CD1c-positive myeloid dendritic cell (primary cell): ENCODE measurements around the gene STAM2.
"Not testable (repeated sequence)": the region's sequence is repeated elsewhere in the genome, so short reads cannot be mapped to it uniquely, and the experiment has no call there.

ENCODE experiments used
- DNase-seq: peaks from one replicate; pipeline ENCODE4 v3.0.0-alpha.2; 2016; ENCODE audit errors: extremely low spot score

The STAM2 gene

GRCh38 chr2:152106464-152106863, 69.1 kb downstream of the STAM2 start:
- DNase-seq = no peak

DNA sequence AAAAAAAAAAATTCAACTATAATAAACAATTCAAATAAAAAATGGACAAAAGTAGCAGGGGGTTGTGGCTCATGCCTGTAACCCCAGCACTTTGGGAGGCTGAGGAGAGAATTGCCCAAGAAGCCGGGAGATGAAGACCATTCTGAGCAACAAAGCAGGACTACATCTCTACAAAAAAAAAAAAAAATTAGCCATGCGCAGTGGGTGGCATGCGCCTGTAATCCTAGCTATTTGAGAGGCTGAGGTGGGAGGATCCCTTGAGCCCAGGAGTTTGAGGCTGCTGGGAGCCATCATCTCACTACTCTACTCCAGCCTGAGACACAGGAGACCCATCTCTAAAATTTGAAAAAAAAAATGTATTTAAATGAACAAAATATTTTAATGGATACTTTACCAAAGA, 72.3 kb downstream of the STAM2 start:
- no peak for DNase-seq

- no peak for DNase-seq
Observed at GRCh38 chr2:152100961-152101360, 74.6 kb downstream of the STAM2 start.

DNA sequence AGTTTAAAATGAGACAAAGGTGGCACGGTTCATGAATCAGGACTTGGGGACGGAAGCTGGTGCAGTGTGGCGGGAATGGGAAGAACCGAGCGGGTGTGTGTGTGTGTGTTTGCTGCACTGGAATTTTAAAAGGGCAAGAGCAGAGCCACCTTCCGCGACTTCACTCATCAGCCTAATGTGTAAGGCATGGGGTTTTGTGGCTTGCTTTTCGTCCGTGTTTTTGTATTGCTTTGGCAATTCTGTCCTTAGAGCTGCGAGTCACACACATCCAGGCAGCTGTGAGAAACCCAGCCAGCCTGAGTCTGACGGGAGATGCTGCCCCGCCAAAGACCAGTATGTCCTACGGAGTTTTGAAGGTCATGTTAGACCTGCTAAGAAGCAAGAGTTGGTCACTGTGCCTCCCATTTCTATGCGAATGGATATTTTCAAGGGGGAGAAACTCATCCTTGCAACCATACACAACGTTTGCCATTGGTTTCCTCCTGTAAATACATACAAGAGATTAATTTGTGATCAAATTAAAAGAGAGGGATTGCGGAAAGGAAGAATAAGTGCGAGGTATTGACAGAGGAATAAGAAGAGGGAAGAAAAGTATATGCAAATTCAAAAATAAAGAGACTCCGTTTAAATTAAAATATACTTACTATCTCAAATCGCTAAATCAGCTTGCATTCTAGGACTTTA, 76.1 kb downstream of the STAM2 start:
- peak; percentile 26 for DNase-seq

- peak; percentile 58 for DNase-seq
Observed at GRCh38 chr2:152098496-152099366, 76.8 kb downstream of the STAM2 start, which contains the start of gene CACNB4. Gene CACNB4, minus strand, starts transcription at chr2:152099044.

DNA sequence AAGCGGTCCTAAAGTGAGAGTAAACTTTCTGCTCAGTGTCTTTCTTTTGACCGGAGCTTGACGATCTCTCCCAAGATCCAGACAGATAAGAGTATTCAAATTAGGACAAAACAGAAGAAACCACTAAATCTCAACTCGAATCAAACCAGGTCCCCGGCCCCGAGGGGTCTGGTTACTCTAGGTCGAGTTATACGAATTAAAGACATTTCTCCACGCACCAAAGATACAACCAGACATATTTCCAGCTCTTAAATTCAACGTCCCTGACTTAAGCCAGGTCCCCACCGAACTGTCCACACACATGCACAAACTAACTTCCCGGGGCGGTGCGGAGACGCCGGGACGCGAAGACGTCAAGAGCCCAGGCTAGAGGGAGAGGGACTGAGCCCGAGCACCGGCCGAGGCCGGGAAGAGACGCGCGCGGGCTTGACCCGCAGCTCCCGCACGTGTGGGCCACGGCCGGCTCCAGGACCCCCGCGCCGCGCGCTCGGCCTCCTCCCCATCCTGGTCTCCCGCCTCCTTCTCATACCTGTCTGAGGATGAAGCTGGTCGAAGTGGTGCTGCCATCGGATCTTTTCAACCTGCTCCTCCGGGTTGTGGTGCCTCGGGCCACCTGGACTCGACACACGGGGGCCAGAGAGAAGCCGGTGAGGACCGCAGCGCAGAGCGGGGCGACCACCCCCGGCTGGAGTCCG, 77.6 kb downstream of the STAM2 start:
- DNase-seq = peak; percentile 30

DNA sequence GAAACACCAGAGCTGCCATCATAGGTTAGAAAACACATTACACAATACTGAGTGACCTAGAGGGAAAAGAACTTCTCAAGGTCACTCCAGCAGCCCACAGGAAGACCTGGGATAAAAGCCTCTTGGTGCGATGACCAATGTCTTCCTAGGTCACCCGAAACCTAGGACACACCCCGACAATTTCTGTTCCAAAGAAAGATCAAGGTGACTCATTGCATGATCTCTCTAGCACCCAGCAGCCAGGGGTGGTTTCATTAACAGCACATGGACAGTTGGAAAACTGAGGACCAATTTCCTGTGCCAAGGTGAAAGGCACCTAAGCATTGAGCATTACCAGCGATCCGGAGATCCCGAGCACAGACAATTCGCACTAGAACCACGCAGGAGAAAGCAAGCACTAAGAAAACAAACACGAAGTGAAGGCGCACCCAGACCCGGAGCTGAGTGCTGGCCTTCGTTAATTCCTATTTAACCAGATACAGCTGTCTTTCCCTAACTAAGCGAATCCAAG, 78.2 kb downstream of the STAM2 start:
- DNase-seq = peak; percentile 33

- DNase-seq = no peak
Observed at GRCh38 chr2:152095146-152095545, 80.4 kb downstream of the STAM2 start.

DNA sequence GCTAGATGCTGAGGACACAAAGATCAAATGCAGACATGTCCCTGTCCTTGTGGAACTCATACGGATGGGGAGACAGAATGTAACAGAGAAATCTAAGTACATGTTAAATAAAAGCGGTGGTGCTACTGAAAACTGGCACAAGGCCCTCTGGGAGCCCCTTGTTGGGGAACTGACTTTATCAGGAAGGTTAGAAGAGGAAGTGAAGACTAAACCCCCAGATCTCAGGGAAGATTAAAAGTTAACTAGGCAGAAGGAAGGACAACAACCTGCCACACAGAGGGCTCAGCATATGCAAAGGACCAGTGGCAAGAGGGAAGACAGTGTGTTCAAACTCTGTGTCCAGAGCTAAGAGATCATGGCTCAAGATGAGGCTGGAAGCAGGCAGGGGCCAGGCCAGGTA, 81.5 kb downstream of the STAM2 start:
- peak; percentile 10 for DNase-seq

DNA sequence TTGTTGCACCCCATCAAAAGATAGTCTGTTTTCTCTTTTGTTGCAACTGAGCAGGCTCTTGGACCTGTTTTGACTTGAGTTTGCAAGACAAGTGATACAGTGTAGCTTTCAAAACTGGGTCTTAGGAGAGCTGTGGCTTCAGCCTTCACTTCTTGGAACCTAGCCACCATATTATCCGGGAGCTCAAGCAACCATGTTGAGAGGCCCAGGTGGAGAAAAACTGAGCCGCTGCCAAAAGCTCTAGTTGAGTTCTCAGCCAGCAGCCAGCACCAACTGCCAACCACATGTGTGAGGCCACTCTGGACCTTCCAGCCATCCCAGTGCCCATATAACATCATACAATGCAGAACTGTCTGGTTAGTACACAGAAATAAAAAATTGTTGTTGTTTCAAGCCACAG, 82.1 kb downstream of the STAM2 start:
- DNase-seq = no peak

DNA sequence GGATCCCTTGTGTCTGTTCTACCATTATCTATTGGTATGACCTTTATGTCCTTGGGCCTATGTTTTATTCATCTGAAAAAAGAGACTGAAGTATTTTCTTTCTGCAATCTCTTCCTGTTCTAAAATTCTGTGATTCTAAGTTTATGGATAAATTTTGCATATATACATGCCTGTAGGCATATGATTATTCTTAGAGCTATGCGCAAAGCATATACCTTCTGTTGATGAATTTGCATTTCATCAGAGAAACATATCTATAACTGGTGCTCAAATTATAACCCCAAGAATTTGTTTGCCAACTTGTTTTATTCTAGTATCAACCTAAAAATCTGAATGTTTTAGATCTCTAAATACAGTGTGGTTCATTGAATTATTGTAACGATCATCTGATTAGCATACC, 83.5 kb downstream of the STAM2 start:
- no peak for DNase-seq

- not testable (repeated sequence) for DNase-seq
Observed at GRCh38 chr2:152090726-152091125, 84.8 kb downstream of the STAM2 start.

GRCh38 chr2:152089238-152089637, 86.3 kb downstream of the STAM2 start:
- DNase-seq = peak; percentile 69

DNA sequence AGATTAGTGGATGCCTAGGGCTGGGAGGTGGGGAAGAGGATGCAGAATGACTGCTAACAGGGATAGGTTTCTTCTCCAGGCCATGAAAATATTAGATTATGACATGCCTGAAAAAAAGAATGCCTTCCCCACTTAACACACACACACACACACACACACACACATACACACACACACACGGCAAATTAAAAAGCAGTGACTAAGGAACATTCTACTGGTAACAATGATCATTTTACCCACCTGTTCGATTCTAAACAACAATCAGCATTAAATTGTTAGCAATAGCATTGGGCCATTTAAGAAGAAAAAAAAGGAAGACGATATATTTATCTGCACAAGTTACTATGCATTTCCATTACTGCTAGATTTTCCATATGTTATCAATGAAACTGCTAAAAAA, 87.6 kb downstream of the STAM2 start:
- DNase-seq = no peak

DNA sequence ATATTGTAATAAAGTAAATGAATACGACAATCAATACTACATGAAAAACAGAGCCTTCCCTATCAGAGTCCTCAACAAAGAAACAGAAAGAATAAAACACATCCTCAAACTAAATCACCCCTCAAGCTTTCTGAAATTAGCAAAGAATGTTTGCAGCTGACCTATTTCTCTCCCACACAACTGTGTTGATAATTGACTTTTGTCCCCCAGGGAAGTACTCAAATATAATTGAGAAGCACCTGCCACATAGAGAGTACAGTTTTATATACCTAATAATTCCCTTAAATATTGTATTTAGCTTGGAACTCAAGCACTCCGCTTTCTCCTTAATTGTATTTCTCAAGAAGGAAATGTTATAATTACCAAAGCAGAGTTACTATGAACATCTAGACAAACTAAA, 89.3 kb downstream of the STAM2 start:
- DNase-seq = no peak

DNA sequence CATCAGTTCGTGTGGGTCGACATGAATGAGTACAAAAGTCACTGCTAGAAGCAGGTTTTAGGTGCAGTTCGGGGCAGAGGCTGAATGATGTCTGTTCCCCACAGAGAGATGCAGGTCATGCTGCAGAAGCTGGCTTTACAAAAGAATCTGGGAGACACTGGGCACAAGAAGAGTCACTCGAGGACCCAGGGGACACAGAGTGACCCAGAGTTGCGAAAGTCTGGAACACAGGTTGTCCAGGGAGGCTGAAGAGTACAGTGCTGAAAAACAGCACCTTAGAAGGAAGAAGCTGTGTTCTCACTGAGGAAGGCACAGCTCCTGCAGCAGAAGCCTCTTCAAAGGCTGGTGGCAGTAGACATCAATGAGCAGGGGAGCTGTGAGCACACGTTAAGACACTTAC, 91.5 kb downstream of the STAM2 start:
- no peak for DNase-seq

GRCh38 chr2:152083202-152083875, 92.2 kb downstream of the STAM2 start:
- no peak for DNase-seq

DNA sequence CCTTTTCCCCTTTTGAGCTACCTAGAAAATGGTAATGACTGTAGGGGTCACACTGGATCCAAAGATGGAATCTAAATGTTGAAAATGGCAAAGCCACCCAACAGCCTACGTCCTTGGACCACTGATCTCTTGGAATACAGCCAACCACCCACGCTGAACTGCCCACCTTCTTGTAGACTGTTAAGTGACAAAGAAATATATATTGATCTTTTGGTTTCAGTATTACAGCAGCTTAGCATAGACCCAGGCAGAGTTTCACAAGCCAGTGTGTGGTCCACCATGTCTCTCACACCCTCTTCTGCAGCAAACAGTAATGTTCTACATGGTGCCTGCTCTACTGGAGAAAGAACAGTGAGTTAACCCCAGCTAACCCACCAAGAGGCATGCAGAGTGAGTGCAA, 96.9 kb downstream of the STAM2 start:
- DNase-seq = no peak

DNA sequence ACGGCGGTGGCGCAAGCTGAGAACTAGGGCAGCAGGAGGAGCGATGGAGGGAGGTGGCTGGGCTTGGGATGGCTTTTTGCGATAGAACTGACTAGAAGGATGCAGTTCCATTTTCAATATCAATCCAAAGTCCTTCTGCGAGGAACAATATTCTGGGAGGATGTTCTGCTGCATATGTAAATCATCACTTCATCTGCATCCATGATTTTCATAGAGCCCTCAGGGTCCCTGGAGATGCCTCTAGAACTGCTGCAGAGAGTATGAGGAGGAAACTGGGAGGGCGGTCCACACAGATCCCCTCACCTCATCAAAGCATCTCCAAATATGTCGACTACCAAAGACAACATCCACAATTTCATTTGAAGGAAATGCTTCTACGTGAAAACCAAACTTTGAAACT, 97.5 kb downstream of the STAM2 start:
- DNase-seq = no peak

- no peak for DNase-seq
Observed at GRCh38 chr2:152075461-152076050, 100.0 kb downstream of the STAM2 start.

- DNase-seq = no peak
Observed at GRCh38 chr2:152072011-152072410, 103.6 kb downstream of the STAM2 start.
